ENCODE results near the gene TMEM87A.
"Not testable (repeated sequence)": the region's sequence is repeated elsewhere in the genome, so short reads cannot be mapped to it uniquely, and the experiment has no call there.

TMEM87A gene

DNA sequence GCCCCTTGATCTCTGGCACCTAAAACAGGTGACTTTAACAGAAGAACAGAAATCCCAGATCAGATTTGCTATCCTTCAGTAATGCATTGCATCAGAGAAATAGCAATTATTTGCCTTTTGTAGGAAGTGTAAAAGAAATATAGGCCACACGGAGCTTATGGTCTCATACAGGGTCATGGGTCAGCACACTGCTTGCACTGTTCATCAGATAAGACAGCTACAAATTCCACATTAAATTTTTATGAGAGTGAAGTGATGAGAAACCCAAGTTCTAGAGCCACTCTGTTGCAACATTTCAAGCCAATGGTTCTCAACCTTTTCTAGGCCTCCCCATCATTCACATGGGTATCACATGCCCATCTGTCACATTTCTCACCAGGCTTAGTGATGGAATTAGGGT is 33.4 kb upstream of the TMEM87A start:
- no peak overlapping the region for H3K4me3 ChIP-seq (replicated peaks; ENCODE audit: insufficient read depth, low read length)
- H3K27me3 ChIP-seq (ENCODE audit: insufficient read depth, poor library complexity, severe bottlenecking) = no peaks in the 10 kb centered on the region
- no peak for TF ChIP-seq POLR2AphosphoS5 (IDR thresholded peaks at IDR 0.05; ENCODE audit: low read depth)
- TF ChIP-seq, protein P1, sequence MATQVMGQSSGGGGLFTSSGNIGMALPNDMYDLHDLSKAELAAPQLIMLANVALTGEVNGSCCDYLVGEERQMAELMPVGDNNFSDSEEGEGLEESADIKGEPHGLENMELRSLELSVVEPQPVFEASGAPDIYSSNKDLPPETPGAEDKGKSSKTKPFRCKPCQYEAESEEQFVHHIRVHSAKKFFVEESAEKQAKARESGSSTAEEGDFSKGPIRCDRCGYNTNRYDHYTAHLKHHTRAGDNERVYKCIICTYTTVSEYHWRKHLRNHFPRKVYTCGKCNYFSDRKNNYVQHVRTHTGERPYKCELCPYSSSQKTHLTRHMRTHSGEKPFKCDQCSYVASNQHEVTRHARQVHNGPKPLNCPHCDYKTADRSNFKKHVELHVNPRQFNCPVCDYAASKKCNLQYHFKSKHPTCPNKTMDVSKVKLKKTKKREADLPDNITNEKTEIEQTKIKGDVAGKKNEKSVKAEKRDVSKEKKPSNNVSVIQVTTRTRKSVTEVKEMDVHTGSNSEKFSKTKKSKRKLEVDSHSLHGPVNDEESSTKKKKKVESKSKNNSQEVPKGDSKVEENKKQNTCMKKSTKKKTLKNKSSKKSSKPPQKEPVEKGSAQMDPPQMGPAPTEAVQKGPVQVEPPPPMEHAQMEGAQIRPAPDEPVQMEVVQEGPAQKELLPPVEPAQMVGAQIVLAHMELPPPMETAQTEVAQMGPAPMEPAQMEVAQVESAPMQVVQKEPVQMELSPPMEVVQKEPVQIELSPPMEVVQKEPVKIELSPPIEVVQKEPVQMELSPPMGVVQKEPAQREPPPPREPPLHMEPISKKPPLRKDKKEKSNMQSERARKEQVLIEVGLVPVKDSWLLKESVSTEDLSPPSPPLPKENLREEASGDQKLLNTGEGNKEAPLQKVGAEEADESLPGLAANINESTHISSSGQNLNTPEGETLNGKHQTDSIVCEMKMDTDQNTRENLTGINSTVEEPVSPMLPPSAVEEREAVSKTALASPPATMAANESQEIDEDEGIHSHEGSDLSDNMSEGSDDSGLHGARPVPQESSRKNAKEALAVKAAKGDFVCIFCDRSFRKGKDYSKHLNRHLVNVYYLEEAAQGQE (IDR thresholded peaks at IDR 0.05; ENCODE audit: insufficient replicate concordance, low read depth) = no peak
- no peak for TF ChIP-seq CTCF (IDR thresholded peaks at IDR 0.05; ENCODE audit: insufficient read depth, low read length)
- TF ChIP-seq SPI1 (IDR thresholded peaks at IDR 0.05; ENCODE audit: borderline replicate concordance, low read depth) = no peak
- TF ChIP-seq GABPA (IDR thresholded peaks at IDR 0.05; ENCODE audit: low read depth) = no peak
- DNase-seq (ENCODE audit: low read depth in 1 of 2, low spot score in 1 of 2) = no peak
- H3K27ac ChIP-seq (replicated peaks) = no peak overlapping the region

- not testable (repeated sequence) for H3K4me3 ChIP-seq (replicated peaks; ENCODE audit: insufficient read depth, low read length)
Observed at GRCh38 chr15:42301004-42301403, 27.8 kb upstream of the TMEM87A start.

GRCh38 chr15:42289166-42289565 is 15.9 kb upstream of the TMEM87A start:
- no peaks in the 10 kb centered on the region for H3K27me3 ChIP-seq (ENCODE audit: insufficient read depth, poor library complexity, severe bottlenecking)
- no peak for DNase-seq (ENCODE audit: low read depth in 1 of 2, low spot score in 1 of 2)
- TF ChIP-seq GABPA (IDR thresholded peaks at IDR 0.05; ENCODE audit: low read depth) (no peak), SPI1 (IDR thresholded peaks at IDR 0.05; ENCODE audit: borderline replicate concordance, low read depth) (no peak), POLR2AphosphoS5 (IDR thresholded peaks at IDR 0.05; ENCODE audit: low read depth) (no peak), CTCF (IDR thresholded peaks at IDR 0.05; ENCODE audit: insufficient read depth, low read length) (no peak)
- TF ChIP-seq, protein P1 (IDR thresholded peaks at IDR 0.05; ENCODE audit: insufficient replicate concordance, low read depth) = no peak
- H3K4me3 ChIP-seq (replicated peaks; ENCODE audit: insufficient read depth, low read length) = no peak overlapping the region
- H3K27ac ChIP-seq (replicated peaks) = no peak overlapping the region; the same call in 1 of the 2 replicates

More at GRCh38 chr15:42301004-42301403, 27.8 kb upstream of the TMEM87A start:
- H3K27ac ChIP-seq (replicated peaks); H3K27me3 ChIP-seq (ENCODE audit: insufficient read depth, poor library complexity, severe bottlenecking); DNase-seq (ENCODE audit: low read depth in 1 of 2, low spot score in 1 of 2): not testable (repeated sequence)

GRCh38 chr15:42287931-42288330 is 14.7 kb upstream of the TMEM87A start:
- no peak overlapping the region for H3K4me3 ChIP-seq (replicated peaks; ENCODE audit: insufficient read depth, low read length)
- no peak for DNase-seq (ENCODE audit: low read depth in 1 of 2, low spot score in 1 of 2)
- H3K27me3 ChIP-seq (ENCODE audit: insufficient read depth, poor library complexity, severe bottlenecking) = no peaks in the 10 kb centered on the region
- H3K27ac ChIP-seq (replicated peaks) = peak overlapping the region; percentile 91; the same call in 1 of the 2 replicates
- TF ChIP-seq, protein P1 (IDR thresholded peaks at IDR 0.05; ENCODE audit: insufficient replicate concordance, low read depth) = no peak
- TF ChIP-seq SPI1 (IDR thresholded peaks at IDR 0.05; ENCODE audit: borderline replicate concordance, low read depth) (no peak), GABPA (IDR thresholded peaks at IDR 0.05; ENCODE audit: low read depth) (no peak)

All from HL-60 (cell line).